ENCODE results near the gene GNG7. TPM values are rescaled to one million over a fixed set of nuclear protein-coding genes. Genes with fewer than 3 reads are reported as not detected.

The GNG7 gene
- total and polyA plus RNA-seq, 10 of the 15 experiments (the other 5 are each of a cell fraction or from before 2014, with no cell fraction given) = 1.9 to 13.6 (median 6.5) TPM

GRCh38 chr19:2739602-2740313 is 37.3 kb upstream of the GNG7 start, which contains the start of gene SLC39A3 (continued):
- 0 out of 2 replicates have a peak, but pooled peaks have one; percentile 65 for TF ChIP-seq HSF1 (IDR thresholded peaks at IDR 0.05; ENCODE audit: low read depth, low read length)
- no peak for TF ChIP-seq BCL11A (IDR thresholded peaks at IDR 0.05; ENCODE audit: low read depth, low read length)
- peak; percentile 41; the same call in 1 of the 2 replicates for TF ChIP-seq POLR2AphosphoS5 (IDR thresholded peaks at IDR 0.05; ENCODE audit: low read length)
- 0 out of 2 replicates have a peak, but pooled peaks have one; percentile 17 for TF ChIP-seq BRCA1 (IDR thresholded peaks at IDR 0.05; ENCODE audit: low read depth, low read length)
- TF ChIP-seq SUPT20H (IDR thresholded peaks at IDR 0.05; ENCODE audit: borderline replicate concordance, control insufficient read depth, low read depth, low read length) = no peak
- no peak for TF ChIP-seq BMI1 (IDR thresholded peaks at IDR 0.05; ENCODE audit: borderline replicate concordance)
- TF ChIP-seq RAD51 (IDR thresholded peaks at IDR 0.05) = no peak
- TF ChIP-seq ZNF207 (IDR thresholded peaks at IDR 0.05; ENCODE audit: borderline replicate concordance) = peak; percentile 75
- TF ChIP-seq HDAC2 (IDR thresholded peaks at IDR 0.05) = no peak
- TF ChIP-seq CHD2 (IDR thresholded peaks at IDR 0.05; ENCODE audit: borderline replicate concordance, low read depth, low read length) = peak; percentile 89
- TF ChIP-seq SRF (IDR thresholded peaks at IDR 0.05; ENCODE audit: low read depth in 2 of 2, low read length in 2 of 2) = peak in 1 of 2 experiments; percentile 89; a peak in 2 of 4 replicates
- TF ChIP-seq JUNB (IDR thresholded peaks at IDR 0.05) = no peak
- TF ChIP-seq EP300 (IDR thresholded peaks at IDR 0.05; ENCODE audit: borderline replicate concordance in 1 of 2, control insufficient read depth in 1 of 2, low read depth in 2 of 2, low read length in 2 of 2) = no peak
- 0 out of 4 replicates have a peak, but pooled peaks of 1 of the 2 experiments have one; percentile 20 for TF ChIP-seq CEBPB (IDR thresholded peaks at IDR 0.05; ENCODE audit: borderline replicate concordance in 1 of 2, low read depth in 2 of 2, low read length in 2 of 2)
- TF ChIP-seq ZBTB40 (IDR thresholded peaks at IDR 0.05; ENCODE audit: borderline replicate concordance) = peak; percentile 98
- peak; percentile 67 to 71; a peak in 3 of 4 replicates for TF ChIP-seq IKZF2 (IDR thresholded peaks at IDR 0.05)
- TF ChIP-seq FOS (IDR thresholded peaks at IDR 0.05; ENCODE audit: borderline replicate concordance, extremely low read depth, insufficient read length) = peak; percentile 62
- TF ChIP-seq EED (IDR thresholded peaks at IDR 0.05; ENCODE audit: low read depth) = peak; percentile 76
- TF ChIP-seq RBBP5 (conservative IDR thresholded peaks at IDR 0.05) = no peak
- TF ChIP-seq GABPA (IDR thresholded peaks at IDR 0.05; ENCODE audit: low read depth) = peak; percentile 96
- TF ChIP-seq SMC3 (IDR thresholded peaks at IDR 0.05; ENCODE audit: borderline replicate concordance, low read length) = no peak
- TF ChIP-seq SIX5 (IDR thresholded peaks at IDR 0.05; ENCODE audit: low read depth, low read length, severe bottlenecking) = peak; percentile 75
- TF ChIP-seq GATAD2B (conservative IDR thresholded peaks at IDR 0.05; ENCODE audit: low read depth) = no peak
- TF ChIP-seq LARP7 (IDR thresholded peaks at IDR 0.05) = 0 out of 2 replicates have a peak, but pooled peaks have one; percentile 27

Measured in GM12878 (cell line).